KMS-11 (cell line): ENCODE results near the gene RXFP4.

Source experiments
- H2AFZ ChIP-seq: fragments of 200-600 bp; sonication (generic); 2 replicates; pipeline ENCODE4 v1.6.1; 2016; ENCODE audit warnings: antibody characterized with exemption, mixed run types, low read depth
- H3K27ac ChIP-seq: fragments of 200-600 bp; sonication (generic); 2 replicates; pipeline ENCODE4 v1.6.1; 2016; ENCODE audit warnings: mild to moderate bottlenecking, mixed run types
- H3K27me3 ChIP-seq: fragments of 200-600 bp; sonication (generic); 2 replicates; pipeline ENCODE4 v1.6.1; 2017; ENCODE audit warnings: mild to moderate bottlenecking, low read depth, mixed run types, moderate library complexity; ENCODE audit not compliant: insufficient read depth
- H3K36me3 ChIP-seq: fragments of 200-600 bp; sonication (generic); 2 replicates; pipeline ENCODE4 v1.6.1; 2017; ENCODE audit warnings: mild to moderate bottlenecking, mixed run types; ENCODE audit not compliant: insufficient read depth
- H3K4me1 ChIP-seq: fragments of 200-600 bp; sonication (generic); 2 replicates; pipeline ENCODE4 v1.6.1; 2016; ENCODE audit warnings: mild to moderate bottlenecking, low read depth, mixed run types; ENCODE audit not compliant: poor library complexity, severe bottlenecking
- H3K4me2 ChIP-seq: fragments of 200-600 bp; sonication (generic); 2 replicates; pipeline ENCODE4 v1.7.0; 2016; ENCODE audit warnings: mild to moderate bottlenecking, mixed run types
- H3K4me3 ChIP-seq: fragments of 200-600 bp; sonication (generic); IDR thresholded peaks from 2 replicates; pipeline ENCODE4 v1.6.1; 2017; ENCODE audit warnings: low read depth, low read length, mixed read lengths; ENCODE audit not compliant: insufficient read depth
- H3K79me2 ChIP-seq: fragments of 200-600 bp; sonication (generic); 2 replicates; pipeline ENCODE4 v1.6.1; 2016; ENCODE audit warnings: low read depth, mixed run types; ENCODE audit not compliant: insufficient read depth
- H3K9ac ChIP-seq: fragments of 200-600 bp; sonication (generic); 2 replicates; pipeline ENCODE4 v1.6.1; 2016; ENCODE audit warnings: mild to moderate bottlenecking, mixed run types
- H4K20me1 ChIP-seq: fragments of 200-600 bp; sonication (generic); 2 replicates; pipeline ENCODE4 v1.6.1; 2016; ENCODE audit warnings: mild to moderate bottlenecking, mixed run types; ENCODE audit not compliant: insufficient read depth
- TF ChIP-seq, protein P1 (sequence below): fragments of 200-600 bp; sonication (generic); conservative IDR thresholded peaks from 2 replicates; pipeline ENCODE4 v1.6.1; 2017; ENCODE audit warnings: low read depth, mild to moderate bottlenecking, antibody characterized with exemption, low read length, moderate library complexity, mixed read lengths

Gene RXFP4

GRCh38 chr1:155970531-155971167 is 29.2 kb downstream of the RXFP4 start:
- Histone ChIP-seq H3K79me2 (peaks cover 95% of the 10 kb centered on the region), H3K4me2 (no peak overlapping the region), H2AFZ (no peak overlapping the region), H3K27ac (no peak overlapping the region; the same call in 1 of the 2 replicates), H3K9ac (no peak overlapping the region), H3K4me3 (no peak overlapping the region), H4K20me1 (peaks cover 67% of the 10 kb centered on the region), H3K36me3 (peaks cover 34% of the 10 kb centered on the region; the same call in 1 of the 2 replicates), H3K27me3 (no peaks in the 10 kb centered on the region), H3K4me1 (peaks cover 55% of the 10 kb centered on the region)
- TF ChIP-seq, protein P1, sequence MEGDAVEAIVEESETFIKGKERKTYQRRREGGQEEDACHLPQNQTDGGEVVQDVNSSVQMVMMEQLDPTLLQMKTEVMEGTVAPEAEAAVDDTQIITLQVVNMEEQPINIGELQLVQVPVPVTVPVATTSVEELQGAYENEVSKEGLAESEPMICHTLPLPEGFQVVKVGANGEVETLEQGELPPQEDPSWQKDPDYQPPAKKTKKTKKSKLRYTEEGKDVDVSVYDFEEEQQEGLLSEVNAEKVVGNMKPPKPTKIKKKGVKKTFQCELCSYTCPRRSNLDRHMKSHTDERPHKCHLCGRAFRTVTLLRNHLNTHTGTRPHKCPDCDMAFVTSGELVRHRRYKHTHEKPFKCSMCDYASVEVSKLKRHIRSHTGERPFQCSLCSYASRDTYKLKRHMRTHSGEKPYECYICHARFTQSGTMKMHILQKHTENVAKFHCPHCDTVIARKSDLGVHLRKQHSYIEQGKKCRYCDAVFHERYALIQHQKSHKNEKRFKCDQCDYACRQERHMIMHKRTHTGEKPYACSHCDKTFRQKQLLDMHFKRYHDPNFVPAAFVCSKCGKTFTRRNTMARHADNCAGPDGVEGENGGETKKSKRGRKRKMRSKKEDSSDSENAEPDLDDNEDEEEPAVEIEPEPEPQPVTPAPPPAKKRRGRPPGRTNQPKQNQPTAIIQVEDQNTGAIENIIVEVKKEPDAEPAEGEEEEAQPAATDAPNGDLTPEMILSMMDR, result no peak

GRCh38 chr1:155971910-155972809 is 30.7 kb downstream of the RXFP4 start:
- TF ChIP-seq, protein P1, result no peak
- peak overlapping the region; percentile 7; the same call in 1 of the 2 replicates for H3K4me2 ChIP-seq
- H2AFZ ChIP-seq, result no peak overlapping the region
- H3K27me3 ChIP-seq, result no peaks in the 10 kb centered on the region
- H3K79me2 ChIP-seq, result peaks cover 99% of the 10 kb centered on the region
- H4K20me1 ChIP-seq, result peaks cover 70% of the 10 kb centered on the region
- H3K4me3 ChIP-seq, result no peak overlapping the region
- no peak overlapping the region for H3K9ac ChIP-seq
- H3K4me1 ChIP-seq, result peaks cover 64% of the 10 kb centered on the region
- H3K27ac ChIP-seq, result no peak overlapping the region; the same call in 1 of the 2 replicates
- H3K36me3 ChIP-seq, result peaks cover 23% of the 10 kb centered on the region; the same call in 1 of the 2 replicates

- H3K4me1 ChIP-seq, result peaks cover 64% of the 10 kb centered on the region
- H3K4me2 ChIP-seq, result no peak overlapping the region; the same call in 1 of the 2 replicates
- no peak overlapping the region for H3K4me3 ChIP-seq
- no peaks in the 10 kb centered on the region for H3K27me3 ChIP-seq
- TF ChIP-seq, protein P1, result no peak
- peaks cover 62% of the 10 kb centered on the region for H4K20me1 ChIP-seq
- H2AFZ ChIP-seq, result no peak overlapping the region
- H3K36me3 ChIP-seq, result peaks cover 12% of the 10 kb centered on the region; the same call in 1 of the 2 replicates
- H3K79me2 ChIP-seq, result peaks cover 100% of the 10 kb centered on the region
- H3K9ac ChIP-seq, result no peak overlapping the region
- H3K27ac ChIP-seq, result no peak overlapping the region; the same call in 1 of the 2 replicates
These were observed 32.3 kb downstream of the RXFP4 start for GRCh38 chr1:155973723-155974122.

GRCh38 chr1:155974208-155975115 is 33.0 kb downstream of the RXFP4 start:
- peaks cover 7% of the 10 kb centered on the region; the same call in 1 of the 2 replicates for H3K36me3 ChIP-seq
- H4K20me1 ChIP-seq, result peaks cover 54% of the 10 kb centered on the region
- H3K4me1 ChIP-seq, result peaks cover 62% of the 10 kb centered on the region
- peak overlapping the region; percentile 83; the same call in 1 of the 2 replicates for H3K9ac ChIP-seq
- no peak overlapping the region for H3K4me3 ChIP-seq
- no peaks in the 10 kb centered on the region for H3K27me3 ChIP-seq
- H2AFZ ChIP-seq, result no peak overlapping the region
- H3K4me2 ChIP-seq, result peak overlapping the region; percentile 95; the same call in 1 of the 2 replicates
- TF ChIP-seq, protein P1, result no peak
- H3K27ac ChIP-seq, result peak overlapping the region; percentile 80; the same call in 1 of the 2 replicates
- peaks cover 100% of the 10 kb centered on the region for H3K79me2 ChIP-seq
